Activated naive CD8-positive, alpha-beta T cell treated with anti-CD3 and anti-CD28 coated beads, Interleukin-2, amount 50 U/mL, for 24 hours (primary cell): ENCODE data around the gene CPPED1.
"Not testable (repeated sequence)": the region's sequence is repeated elsewhere in the genome, so short reads cannot be mapped to it uniquely, and the experiment has no call there.

Source experiments
- ATAC-seq: fragments of 150-1000 bp; cut with Tn5 transposase; one replicate; pipeline ENCODE4 v1.10.0; 2021
- DNase-seq: peaks from one replicate; pipeline ENCODE4 v3.0.0; 2021
- H3K27ac Mint-ChIP-seq: one replicate; pipeline ENCODE4 v1.8.0; 2021; ENCODE audit warnings: mild to moderate bottlenecking, mixed read lengths
- H3K27me3 Mint-ChIP-seq: one replicate; pipeline ENCODE4 v1.8.0; 2021; ENCODE audit warnings: mixed read lengths
- H3K36me3 Mint-ChIP-seq: one replicate; pipeline ENCODE4 v1.8.0; 2021; ENCODE audit warnings: low read depth, mixed read lengths
- H3K4me1 Mint-ChIP-seq: one replicate; pipeline ENCODE4 v1.8.0; 2021; ENCODE audit warnings: mixed read lengths
- H3K4me3 Mint-ChIP-seq: one replicate; pipeline ENCODE4 v1.8.0; 2021; ENCODE audit warnings: mild to moderate bottlenecking, moderate library complexity, mixed read lengths
- H3K9me3 Mint-ChIP-seq: one replicate; pipeline ENCODE4 v1.8.0; 2021; ENCODE audit warnings: mixed read lengths

Gene CPPED1

GRCh38 chr16:12766853-12767252, 36.8 kb downstream of the CPPED1 start:
- peaks cover 3% of the 10 kb centered on the region for H3K36me3 Mint-ChIP-seq
- peaks cover 5% of the 10 kb centered on the region for H3K4me1 Mint-ChIP-seq
- no peak for ATAC-seq
- H3K27ac Mint-ChIP-seq, result no peak overlapping the region
- H3K4me3 Mint-ChIP-seq, result no peak overlapping the region
- no peaks in the 10 kb centered on the region for H3K9me3 Mint-ChIP-seq
- DNase-seq, result no peak
- no peaks in the 10 kb centered on the region for H3K27me3 Mint-ChIP-seq

GRCh38 chr16:12766208-12766607, 37.5 kb downstream of the CPPED1 start:
- H3K4me3 Mint-ChIP-seq, H3K4me1 Mint-ChIP-seq, H3K27ac Mint-ChIP-seq, H3K9me3 Mint-ChIP-seq, H3K27me3 Mint-ChIP-seq, DNase-seq, H3K36me3 Mint-ChIP-seq, ATAC-seq: not testable (repeated sequence)

GRCh38 chr16:12764813-12765488, 38.7 kb downstream of the CPPED1 start:
- ATAC-seq (no peak), DNase-seq (no peak)
- H3K9me3 Mint-ChIP-seq, result no peaks in the 10 kb centered on the region
- H3K36me3 Mint-ChIP-seq, result no peaks in the 10 kb centered on the region
- H3K27me3 Mint-ChIP-seq, result no peaks in the 10 kb centered on the region
- no peak overlapping the region for H3K4me3 Mint-ChIP-seq
- H3K4me1 Mint-ChIP-seq, result peaks cover 5% of the 10 kb centered on the region
- H3K27ac Mint-ChIP-seq, result no peak overlapping the region

- no peaks in the 10 kb centered on the region for H3K9me3 Mint-ChIP-seq
- no peaks in the 10 kb centered on the region for H3K36me3 Mint-ChIP-seq
- DNase-seq, result no peak
- ATAC-seq, result no peak
- no peak overlapping the region for H3K27ac Mint-ChIP-seq
- no peaks in the 10 kb centered on the region for H3K27me3 Mint-ChIP-seq
- peaks cover 6% of the 10 kb centered on the region for H3K4me1 Mint-ChIP-seq
- H3K4me3 Mint-ChIP-seq, result no peak overlapping the region
Observed at GRCh38 chr16:12763517-12763916, 40.2 kb downstream of the CPPED1 start.

GRCh38 chr16:12760819-12761611, 42.7 kb downstream of the CPPED1 start:
- Mint-ChIP-seq H3K4me1 (peaks cover 3% of the 10 kb centered on the region), H3K9me3 (no peaks in the 10 kb centered on the region), H3K4me3 (no peak overlapping the region), H3K27ac (no peak overlapping the region), H3K27me3 (no peaks in the 10 kb centered on the region), H3K36me3 (no peaks in the 10 kb centered on the region)
- no peak for ATAC-seq
- DNase-seq, result no peak

- Mint-ChIP-seq H3K4me1 (peaks cover 3% of the 10 kb centered on the region), H3K4me3 (no peak overlapping the region), H3K36me3 (no peaks in the 10 kb centered on the region), H3K27ac (no peak overlapping the region), H3K9me3 (no peaks in the 10 kb centered on the region), H3K27me3 (no peaks in the 10 kb centered on the region)
- DNase-seq (no peak), ATAC-seq (no peak)
Observed at GRCh38 chr16:12758670-12759558, 44.8 kb downstream of the CPPED1 start.

- Mint-ChIP-seq H3K9me3 (no peaks in the 10 kb centered on the region), H3K27me3 (no peaks in the 10 kb centered on the region), H3K4me1 (peaks cover 3% of the 10 kb centered on the region), H3K4me3 (no peak overlapping the region), H3K36me3 (no peaks in the 10 kb centered on the region), H3K27ac (no peak overlapping the region)
- ATAC-seq (no peak), DNase-seq (no peak)
Observed at GRCh38 chr16:12758031-12758669, 45.5 kb downstream of the CPPED1 start.

GRCh38 chr16:12757546-12757945, 46.1 kb downstream of the CPPED1 start:
- Mint-ChIP-seq H3K27ac (no peak overlapping the region), H3K36me3 (no peaks in the 10 kb centered on the region), H3K27me3 (no peaks in the 10 kb centered on the region), H3K9me3 (no peaks in the 10 kb centered on the region), H3K4me3 (no peak overlapping the region), H3K4me1 (peaks cover 7% of the 10 kb centered on the region)
- ATAC-seq, result no peak
- DNase-seq, result no peak

- DNase-seq (no peak), ATAC-seq (no peak)
- Mint-ChIP-seq H3K4me3 (no peak overlapping the region), H3K36me3 (peaks cover 1% of the 10 kb centered on the region), H3K4me1 (peaks cover 28% of the 10 kb centered on the region), H3K27me3 (no peaks in the 10 kb centered on the region), H3K9me3 (no peaks in the 10 kb centered on the region), H3K27ac (no peak overlapping the region)
Observed at GRCh38 chr16:12754824-12755543, 48.7 kb downstream of the CPPED1 start.

- ATAC-seq, result no peak
- Mint-ChIP-seq H3K9me3 (no peaks in the 10 kb centered on the region), H3K27ac (no peak overlapping the region), H3K36me3 (peaks cover 1% of the 10 kb centered on the region), H3K27me3 (no peaks in the 10 kb centered on the region), H3K4me3 (no peak overlapping the region), H3K4me1 (peaks cover 33% of the 10 kb centered on the region)
- DNase-seq, result no peak
Observed at GRCh38 chr16:12753203-12754023, 50.3 kb downstream of the CPPED1 start.

- ATAC-seq (no peak), DNase-seq (no peak)
- Mint-ChIP-seq H3K4me1 (peaks cover 33% of the 10 kb centered on the region), H3K4me3 (no peak overlapping the region), H3K9me3 (no peaks in the 10 kb centered on the region), H3K27ac (no peak overlapping the region), H3K27me3 (no peaks in the 10 kb centered on the region), H3K36me3 (peaks cover 1% of the 10 kb centered on the region)
Observed at GRCh38 chr16:12752159-12752558, 51.5 kb downstream of the CPPED1 start.

GRCh38 chr16:12750554-12750918, 53.2 kb downstream of the CPPED1 start:
- DNase-seq (peak; percentile 6), ATAC-seq (no peak)
- Mint-ChIP-seq H3K27ac (peak overlapping the region; percentile 86), H3K27me3 (no peaks in the 10 kb centered on the region), H3K4me3 (no peak overlapping the region), H3K36me3 (peaks cover 4% of the 10 kb centered on the region), H3K4me1 (peaks cover 33% of the 10 kb centered on the region), H3K9me3 (peaks cover 3% of the 10 kb centered on the region)

GRCh38 chr16:12749076-12749475, 54.6 kb downstream of the CPPED1 start:
- peak overlapping the region; percentile 0 for H3K27ac Mint-ChIP-seq
- DNase-seq (no peak), ATAC-seq (no peak)
- peaks cover 16% of the 10 kb centered on the region for H3K9me3 Mint-ChIP-seq
- H3K4me3 Mint-ChIP-seq, result no peak overlapping the region
- H3K4me1 Mint-ChIP-seq, result peaks cover 33% of the 10 kb centered on the region
- no peaks in the 10 kb centered on the region for H3K27me3 Mint-ChIP-seq
- peaks cover 14% of the 10 kb centered on the region for H3K36me3 Mint-ChIP-seq
